Measurements from ENCODE around the gene GAL3ST3.

Gene GAL3ST3

DNA sequence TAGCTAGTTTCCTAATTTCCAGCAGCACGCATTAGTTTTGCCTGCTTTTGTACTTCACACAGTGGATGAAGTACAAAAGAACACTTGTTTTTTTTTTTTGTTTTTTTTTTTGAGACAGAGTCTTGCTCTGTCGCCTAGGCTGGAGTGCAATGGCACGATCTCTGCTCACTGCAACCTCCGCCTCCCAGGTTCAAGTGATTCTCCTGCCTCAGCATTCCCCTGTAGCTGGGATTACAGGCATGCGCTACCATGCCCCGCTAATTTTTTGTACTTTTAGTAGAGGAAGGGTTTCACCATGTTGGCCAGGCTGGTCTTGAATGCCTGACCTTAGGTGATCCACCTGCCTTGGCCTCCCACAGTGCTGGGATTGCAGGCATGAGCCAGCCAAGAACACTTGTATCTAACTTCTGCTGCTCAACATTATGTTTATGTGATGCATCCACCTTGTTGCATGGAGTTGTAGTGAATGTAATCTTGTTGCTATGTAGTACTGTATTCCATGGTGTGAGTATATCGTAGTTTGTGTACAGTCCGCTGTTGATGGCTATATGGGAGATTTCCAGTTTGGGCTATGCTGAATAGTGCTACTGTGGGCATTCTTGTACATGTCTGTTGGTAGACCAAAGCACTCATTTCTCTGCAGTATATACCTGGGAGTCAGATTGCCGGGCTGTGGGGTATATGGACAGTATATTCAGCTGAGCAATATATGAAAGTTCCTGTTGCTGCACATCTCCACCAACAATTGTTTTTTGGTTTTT lies 38.4 kb upstream of the GAL3ST3 start:
- no peak overlapping the region for H2BK12ac ChIP-seq (ENCODE audit: low read length)
- no CpG with 5 or more reads among the region's 9 CpGs for WGBS, 2 donors (ENCODE audit: extremely low coverage in 2 of 2, insufficient read length in 2 of 2, insufficient replicate concordance in 1 of 2)
- no peak overlapping the region for H2BK15ac ChIP-seq (ENCODE audit: low read length)
- no peak overlapping the region for H4K91ac ChIP-seq (ENCODE audit: low read depth, low read length, poor library complexity)
- no peak overlapping the region for H3K14ac ChIP-seq (ENCODE audit: low read length)
- no peaks in the 10 kb centered on the region for H3K36me3 ChIP-seq (replicated peaks in 1 of 2; ENCODE audit: control insufficient read depth in 2 of 2, insufficient read depth in 2 of 2, low read length in 2 of 2)
- H3K79me1 ChIP-seq (ENCODE audit: low read depth, low read length), result no peaks in the 10 kb centered on the region
- H4K8ac ChIP-seq (ENCODE audit: low read depth, low read length), result no peak overlapping the region
- no peak overlapping the region for H3K23ac ChIP-seq (ENCODE audit: low read depth, low read length, poor library complexity)
- DNase-seq (ENCODE audit: low spot score), result no peak
- H3K27ac ChIP-seq (replicated peaks; ENCODE audit: low read length), result no peak overlapping the region
- no peaks in the 10 kb centered on the region for H3K4me1 ChIP-seq (ENCODE audit: control insufficient read depth in 2 of 2, insufficient read depth in 1 of 2, low read depth in 1 of 2, low read length in 2 of 2)
- H3K9ac ChIP-seq (ENCODE audit: low read depth, low read length, poor library complexity), result no peak overlapping the region
- H2BK120ac ChIP-seq (ENCODE audit: low read depth, low read length), result no peak overlapping the region
- H3K4ac ChIP-seq (ENCODE audit: low read length), result no peak overlapping the region
- no peak overlapping the region for H2AK5ac ChIP-seq (ENCODE audit: low read depth, low read length)
- no peaks in the 10 kb centered on the region for H3K9me3 ChIP-seq (replicated peaks in 1 of 2; ENCODE audit: control insufficient read depth in 2 of 2, insufficient read depth in 1 of 2, low read depth in 1 of 2, low read length in 2 of 2)
- no peak overlapping the region for H2AFZ ChIP-seq (ENCODE audit: low read length)
- no peaks in the 10 kb centered on the region for H3K27me3 ChIP-seq (ENCODE audit: control insufficient read depth in 3 of 3, insufficient read depth in 3 of 3, low read depth in 1 of 3, low read length in 3 of 3)
- no peak overlapping the region for H2BK5ac ChIP-seq (ENCODE audit: low read length)
- no peak overlapping the region for H3K18ac ChIP-seq (ENCODE audit: low read length)
- H3K4me3 ChIP-seq (ENCODE audit: low read length in 2 of 2), result no peak overlapping the region
- no peak overlapping the region for H3K4me2 ChIP-seq (ENCODE audit: insufficient read depth, low read length, poor library complexity, severe bottlenecking)

DNA sequence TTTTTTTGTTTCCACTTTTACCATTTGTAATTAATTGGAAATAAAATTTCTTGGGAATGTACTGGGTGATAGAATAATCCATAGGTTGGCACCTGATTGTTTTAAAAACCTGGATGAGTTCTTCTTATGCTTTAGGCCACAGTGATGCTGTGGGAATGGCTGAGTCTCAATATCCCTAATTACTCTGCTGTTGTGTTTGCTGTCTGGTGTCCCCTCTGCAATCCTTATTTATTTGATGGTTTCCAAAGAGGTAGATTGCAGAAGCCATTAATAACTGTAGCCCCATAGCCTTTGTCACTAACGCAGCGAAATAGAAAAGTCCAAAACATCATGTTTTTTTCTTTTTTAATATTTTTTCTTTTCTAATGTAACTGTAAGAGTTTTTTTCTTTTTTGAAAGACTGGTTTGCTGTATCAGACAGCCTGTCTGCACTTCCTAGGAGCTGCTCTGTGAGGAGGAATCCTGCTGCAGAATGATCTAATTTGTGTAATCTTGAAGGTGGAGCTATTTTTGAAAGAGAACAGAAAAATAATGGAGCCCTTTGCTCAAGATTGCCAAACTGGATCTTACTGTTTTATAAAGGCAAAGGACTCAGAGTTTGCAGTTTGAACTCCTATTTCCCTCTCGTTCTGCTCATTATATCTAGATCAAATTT lies 36.0 kb upstream of the GAL3ST3 start:
- no peak overlapping the region for H2BK5ac ChIP-seq (ENCODE audit: low read length)
- no peak overlapping the region for H3K14ac ChIP-seq (ENCODE audit: low read length)
- H3K18ac ChIP-seq (ENCODE audit: low read length), result no peak overlapping the region
- peaks cover 0 to 2% of the 10 kb centered on the region in 2 donors for H3K4me1 ChIP-seq (ENCODE audit: control insufficient read depth in 2 of 2, insufficient read depth in 1 of 2, low read depth in 1 of 2, low read length in 2 of 2)
- H3K23ac ChIP-seq (ENCODE audit: low read depth, low read length, poor library complexity), result no peak overlapping the region
- no peaks in the 10 kb centered on the region for H3K36me3 ChIP-seq (replicated peaks in 1 of 2; ENCODE audit: control insufficient read depth in 2 of 2, insufficient read depth in 2 of 2, low read length in 2 of 2)
- H3K4me2 ChIP-seq (ENCODE audit: insufficient read depth, low read length, poor library complexity, severe bottlenecking), result no peak overlapping the region
- no peak overlapping the region for H3K27ac ChIP-seq (replicated peaks; ENCODE audit: low read length)
- H3K4ac ChIP-seq (ENCODE audit: low read length), result no peak overlapping the region
- H3K9ac ChIP-seq (ENCODE audit: low read depth, low read length, poor library complexity), result no peak overlapping the region
- H2AFZ ChIP-seq (ENCODE audit: low read length), result no peak overlapping the region
- no peak overlapping the region for H4K8ac ChIP-seq (ENCODE audit: low read depth, low read length)
- H2BK12ac ChIP-seq (ENCODE audit: low read length), result no peak overlapping the region
- H4K91ac ChIP-seq (ENCODE audit: low read depth, low read length, poor library complexity), result no peak overlapping the region
- WGBS, 2 donors (ENCODE audit: extremely low coverage in 2 of 2, insufficient read length in 2 of 2, insufficient replicate concordance in 1 of 2), result no CpG with 5 or more reads among the region's 3 CpGs
- no peak overlapping the region for H3K4me3 ChIP-seq (ENCODE audit: low read length in 2 of 2)
- H3K9me3 ChIP-seq (replicated peaks in 1 of 2; ENCODE audit: control insufficient read depth in 2 of 2, insufficient read depth in 1 of 2, low read depth in 1 of 2, low read length in 2 of 2), result no peaks in the 10 kb centered on the region
- H2BK15ac ChIP-seq (ENCODE audit: low read length), result no peak overlapping the region
- H3K27me3 ChIP-seq (ENCODE audit: control insufficient read depth in 3 of 3, insufficient read depth in 3 of 3, low read depth in 1 of 3, low read length in 3 of 3), result no peaks in the 10 kb centered on the region
- H2BK120ac ChIP-seq (ENCODE audit: low read depth, low read length), result no peak overlapping the region
- no peak for DNase-seq (ENCODE audit: low spot score)
- H2AK5ac ChIP-seq (ENCODE audit: low read depth, low read length), result no peak overlapping the region
- no peaks in the 10 kb centered on the region for H3K79me1 ChIP-seq (ENCODE audit: low read depth, low read length)

DNA sequence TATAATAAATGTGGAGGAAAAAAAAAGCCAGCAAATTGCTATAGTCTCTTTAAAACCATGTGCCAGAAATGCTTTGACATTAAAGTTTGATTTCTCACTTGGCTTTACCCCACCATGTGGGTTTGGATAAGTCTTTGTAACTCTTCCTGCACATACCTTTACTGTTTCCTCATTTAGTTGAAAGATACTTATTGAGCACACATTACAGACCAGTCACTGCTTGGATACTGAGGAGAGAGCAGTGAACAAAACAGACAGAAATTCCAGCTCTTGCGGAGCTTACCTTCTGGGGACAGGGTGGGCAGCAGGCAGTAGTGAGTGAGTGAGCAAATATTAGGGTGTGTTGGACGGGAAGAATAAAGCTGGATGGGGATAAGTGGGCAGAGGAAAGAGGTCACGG lies 34.8 kb upstream of the GAL3ST3 start:
- no CpG with 5 or more reads among the region's 3 CpGs for WGBS, 2 donors (ENCODE audit: extremely low coverage in 2 of 2, insufficient read length in 2 of 2, insufficient replicate concordance in 1 of 2)
- Histone ChIP-seq H3K4me1 (ENCODE audit: control insufficient read depth in 2 of 2, insufficient read depth in 1 of 2, low read depth in 1 of 2, low read length in 2 of 2) (peaks cover 0 to 2% of the 10 kb centered on the region in 2 donors), H2BK120ac (ENCODE audit: low read depth, low read length) (no peak overlapping the region), H3K36me3 (replicated peaks in 1 of 2; ENCODE audit: control insufficient read depth in 2 of 2, insufficient read depth in 2 of 2, low read length in 2 of 2) (peaks cover 0 to 4% of the 10 kb centered on the region in 2 donors), H4K8ac (ENCODE audit: low read depth, low read length) (no peak overlapping the region), H3K23ac (ENCODE audit: low read depth, low read length, poor library complexity) (no peak overlapping the region), H3K4me2 (ENCODE audit: insufficient read depth, low read length, poor library complexity, severe bottlenecking) (no peak overlapping the region), H3K14ac (ENCODE audit: low read length) (no peak overlapping the region), H3K9me3 (replicated peaks in 1 of 2; ENCODE audit: control insufficient read depth in 2 of 2, insufficient read depth in 1 of 2, low read depth in 1 of 2, low read length in 2 of 2) (no peaks in the 10 kb centered on the region), H2BK12ac (ENCODE audit: low read length) (no peak overlapping the region), H2BK5ac (ENCODE audit: low read length) (no peak overlapping the region), H4K91ac (ENCODE audit: low read depth, low read length, poor library complexity) (no peak overlapping the region), H3K27me3 (ENCODE audit: control insufficient read depth in 3 of 3, insufficient read depth in 3 of 3, low read depth in 1 of 3, low read length in 3 of 3) (no peaks in the 10 kb centered on the region), H3K4ac (ENCODE audit: low read length) (no peak overlapping the region), H3K4me3 (ENCODE audit: low read length in 2 of 2) (no peak overlapping the region), H2AK5ac (ENCODE audit: low read depth, low read length) (no peak overlapping the region), H2BK15ac (ENCODE audit: low read length) (no peak overlapping the region), H2AFZ (ENCODE audit: low read length) (no peak overlapping the region), H3K9ac (ENCODE audit: low read depth, low read length, poor library complexity) (no peak overlapping the region), H3K18ac (ENCODE audit: low read length) (no peak overlapping the region), H3K27ac (replicated peaks; ENCODE audit: low read length) (no peak overlapping the region), H3K79me1 (ENCODE audit: low read depth, low read length) (no peaks in the 10 kb centered on the region)
- no peak for DNase-seq (ENCODE audit: low spot score)

DNA sequence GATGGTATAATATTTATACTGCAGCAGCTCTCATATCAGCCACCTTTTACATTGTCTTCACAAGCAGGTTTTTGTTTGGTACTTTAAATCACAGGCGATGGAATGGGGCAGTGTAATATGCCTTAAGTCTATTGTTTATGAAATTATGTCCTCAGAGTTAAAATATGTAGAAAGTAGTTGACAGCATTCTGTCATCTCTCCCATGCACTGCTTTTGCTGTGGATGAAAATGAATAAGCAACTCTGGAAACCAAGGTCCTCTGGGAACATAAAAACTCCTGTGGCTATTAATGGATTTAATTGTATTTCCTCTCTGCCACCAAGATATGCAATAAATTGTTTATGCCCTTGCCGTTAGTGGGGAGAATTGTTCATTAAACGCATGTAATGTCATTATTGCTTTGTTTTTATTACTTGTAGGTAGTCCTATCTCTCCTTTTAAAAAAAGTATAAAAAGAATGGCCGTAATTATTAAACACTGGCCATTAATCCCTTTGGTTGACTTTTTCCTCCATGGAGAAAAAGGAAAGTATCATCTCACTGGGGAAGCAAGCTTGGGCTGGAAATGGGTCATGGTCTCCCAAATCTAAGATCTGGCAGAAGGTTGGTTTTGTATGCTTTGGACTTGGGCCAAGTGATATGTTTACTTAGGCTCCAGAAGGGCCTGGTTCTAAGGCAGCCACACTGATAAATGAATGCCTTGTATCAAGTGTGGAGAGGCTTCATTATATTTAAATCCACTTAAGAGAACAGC lies 34.2 kb upstream of the GAL3ST3 start:
- H3K36me3 ChIP-seq (replicated peaks in 1 of 2; ENCODE audit: control insufficient read depth in 2 of 2, insufficient read depth in 2 of 2, low read length in 2 of 2), result peaks cover 0 to 4% of the 10 kb centered on the region in 2 donors
- H2BK15ac ChIP-seq (ENCODE audit: low read length), result no peak overlapping the region
- H4K91ac ChIP-seq (ENCODE audit: low read depth, low read length, poor library complexity), result no peak overlapping the region
- no peak overlapping the region for H3K14ac ChIP-seq (ENCODE audit: low read length)
- no peak for DNase-seq (ENCODE audit: low spot score)
- no peak overlapping the region for H2AFZ ChIP-seq (ENCODE audit: low read length)
- peaks cover 0 to 2% of the 10 kb centered on the region in 2 donors for H3K4me1 ChIP-seq (ENCODE audit: control insufficient read depth in 2 of 2, insufficient read depth in 1 of 2, low read depth in 1 of 2, low read length in 2 of 2)
- H3K9ac ChIP-seq (ENCODE audit: low read depth, low read length, poor library complexity), result no peak overlapping the region
- H2BK5ac ChIP-seq (ENCODE audit: low read length), result no peak overlapping the region
- no peaks in the 10 kb centered on the region for H3K9me3 ChIP-seq (replicated peaks in 1 of 2; ENCODE audit: control insufficient read depth in 2 of 2, insufficient read depth in 1 of 2, low read depth in 1 of 2, low read length in 2 of 2)
- no peaks in the 10 kb centered on the region for H3K27me3 ChIP-seq (ENCODE audit: control insufficient read depth in 3 of 3, insufficient read depth in 3 of 3, low read depth in 1 of 3, low read length in 3 of 3)
- H2AK5ac ChIP-seq (ENCODE audit: low read depth, low read length), result no peak overlapping the region
- H2BK120ac ChIP-seq (ENCODE audit: low read depth, low read length), result no peak overlapping the region
- no peak overlapping the region for H3K23ac ChIP-seq (ENCODE audit: low read depth, low read length, poor library complexity)
- no peak overlapping the region for H3K4me2 ChIP-seq (ENCODE audit: insufficient read depth, low read length, poor library complexity, severe bottlenecking)
- WGBS, 2 donors (ENCODE audit: extremely low coverage in 2 of 2, insufficient read length in 2 of 2, insufficient replicate concordance in 1 of 2), result no CpG with 5 or more reads among the region's 4 CpGs
- no peaks in the 10 kb centered on the region for H3K79me1 ChIP-seq (ENCODE audit: low read depth, low read length)
- H3K27ac ChIP-seq (replicated peaks; ENCODE audit: low read length), result no peak overlapping the region
- H2BK12ac ChIP-seq (ENCODE audit: low read length), result no peak overlapping the region
- H3K4ac ChIP-seq (ENCODE audit: low read length), result no peak overlapping the region
- no peak overlapping the region for H4K8ac ChIP-seq (ENCODE audit: low read depth, low read length)
- H3K18ac ChIP-seq (ENCODE audit: low read length), result no peak overlapping the region
- no peak overlapping the region for H3K4me3 ChIP-seq (ENCODE audit: low read length in 2 of 2)
